HUES64 (cell line): ENCODE results near the gene TRAPPC2L.

Experiments used
- H3K27ac ChIP-seq: 2 replicates; pipeline ENCODE4 v1.7.0; 2013; ENCODE audit warnings: low read depth, low read length, inconsistent platforms
- H3K27me3 ChIP-seq: 2 replicates; pipeline ENCODE4 v1.6.1; 2013; ENCODE audit warnings: mild to moderate bottlenecking, low read length; ENCODE audit not compliant: insufficient read depth
- H3K36me3 ChIP-seq: 2 replicates; pipeline ENCODE4 v1.6.1; 2013; ENCODE audit warnings: mild to moderate bottlenecking, low read length; ENCODE audit not compliant: insufficient read depth
- H3K4me1 ChIP-seq: 2 replicates; pipeline ENCODE4 v1.6.1; 2013; ENCODE audit warnings: mild to moderate bottlenecking, low read length, moderate library complexity; ENCODE audit not compliant: insufficient read depth
- H3K4me3 ChIP-seq: 2 replicates; pipeline ENCODE4 v1.5.1; 2013; ENCODE audit warnings: mild to moderate bottlenecking, low read length, moderate library complexity
- H3K9ac ChIP-seq: 2 replicates; pipeline ENCODE4 v1.6.1; 2013; ENCODE audit warnings: mild to moderate bottlenecking, low read depth, low read length
- H3K9me3 ChIP-seq: 2 replicates; pipeline ENCODE4 v1.6.1; 2013; ENCODE audit warnings: low read depth, low read length; ENCODE audit not compliant: insufficient read depth
- WGBS: fragments of 150-250, 120-280 bp; methylation state at CpG from one replicate; pipeline ENCODE4 v1.1.7; 2013; ENCODE audit warnings: missing lambda C conversion rate; 5-methylcytosine and 5-hydroxymethylcytosine counted together

Gene TRAPPC2L

GRCh38 chr16:88854306-88855111, 2.4 kb upstream of the TRAPPC2L start:
- no peak overlapping the region for H3K27ac ChIP-seq
- WGBS = 84% methylated on average over 20 of the region's 20 CpGs

GRCh38 chr16:88855176-88855575, 1.8 kb upstream of the TRAPPC2L start:
- Histone ChIP-seq H3K27me3 (no peaks in the 10 kb centered on the region), H3K36me3 (peaks cover 21% of the 10 kb centered on the region), H3K4me1 (peaks cover 4% of the 10 kb centered on the region; the same call in 1 of the 2 replicates), H3K9ac (no peak overlapping the region), H3K9me3 (no peaks in the 10 kb centered on the region), H3K27ac (no peak overlapping the region), H3K4me3 (no peak overlapping the region)
- 94% methylated on average over 7 of the region's 8 CpGs for WGBS

More at GRCh38 chr16:88854306-88855111, 2.4 kb upstream of the TRAPPC2L start:
- Histone ChIP-seq H3K9ac (no peak overlapping the region), H3K9me3 (no peaks in the 10 kb centered on the region), H3K27me3 (no peaks in the 10 kb centered on the region), H3K36me3 (peaks cover 14% of the 10 kb centered on the region), H3K4me1 (peaks cover 4% of the 10 kb centered on the region; the same call in 1 of the 2 replicates), H3K4me3 (no peak overlapping the region)

GRCh38 chr16:88855736-88856121, 1.2 kb upstream of the TRAPPC2L start:
- no peak overlapping the region for H3K9ac ChIP-seq
- no peaks in the 10 kb centered on the region for H3K9me3 ChIP-seq
- peak overlapping the region; percentile 62 for H3K4me3 ChIP-seq
- no peak overlapping the region for H3K27ac ChIP-seq
- WGBS = 86% methylated on average over 13 of the region's 13 CpGs
- peaks cover 4% of the 10 kb centered on the region; the same call in 1 of the 2 replicates for H3K4me1 ChIP-seq
- no peaks in the 10 kb centered on the region for H3K27me3 ChIP-seq
- H3K36me3 ChIP-seq = peaks cover 23% of the 10 kb centered on the region

- Histone ChIP-seq H3K27ac (no peak overlapping the region; the same call in 1 of the 2 replicates), H3K36me3 (peaks cover 29% of the 10 kb centered on the region), H3K4me3 (peak overlapping the region; percentile 76), H3K27me3 (no peaks in the 10 kb centered on the region), H3K4me1 (peaks cover 4% of the 10 kb centered on the region; the same call in 1 of the 2 replicates), H3K9me3 (no peaks in the 10 kb centered on the region), H3K9ac (0 out of 2 replicates have a peak overlapping the region, but pooled peaks have one; percentile 39)
- WGBS = 6% methylated on average over 35 of the region's 53 CpGs
Observed at GRCh38 chr16:88856122-88856827, 652 bp upstream of the TRAPPC2L start.

- Histone ChIP-seq H3K36me3 (peaks cover 45% of the 10 kb centered on the region), H3K9me3 (no peaks in the 10 kb centered on the region), H3K9ac (peak overlapping the region; percentile 84), H3K4me1 (peaks cover 4% of the 10 kb centered on the region; the same call in 1 of the 2 replicates), H3K27me3 (no peaks in the 10 kb centered on the region), H3K27ac (no peak overlapping the region), H3K4me3 (peak overlapping the region; percentile 76)
- WGBS = 20% methylated on average over 12 of the region's 12 CpGs
Observed at GRCh38 chr16:88857728-88858339, 907 bp downstream of the TRAPPC2L start.

GRCh38 chr16:88859381-88860091, 2.6 kb downstream of the TRAPPC2L start:
- Histone ChIP-seq H3K4me3 (no peak overlapping the region), H3K4me1 (peaks cover 4% of the 10 kb centered on the region; the same call in 1 of the 2 replicates), H3K27ac (no peak overlapping the region), H3K27me3 (no peaks in the 10 kb centered on the region), H3K9me3 (no peaks in the 10 kb centered on the region), H3K36me3 (peaks cover 46% of the 10 kb centered on the region), H3K9ac (no peak overlapping the region)
- WGBS = 97% methylated on average over 20 of the region's 20 CpGs

- Histone ChIP-seq H3K9me3 (no peaks in the 10 kb centered on the region), H3K27ac (no peak overlapping the region), H3K4me1 (0 out of 2 replicates have a peak, but pooled peaks cover 4% of the 10 kb centered on the region), H3K27me3 (no peaks in the 10 kb centered on the region), H3K4me3 (no peak overlapping the region), H3K9ac (no peak overlapping the region), H3K36me3 (peaks cover 46% of the 10 kb centered on the region)
- 98% methylated on average over 19 of the region's 19 CpGs for WGBS
Observed at GRCh38 chr16:88861359-88861758, 4.4 kb downstream of the TRAPPC2L start.

- Histone ChIP-seq H3K27ac (no peak overlapping the region), H3K36me3 (peaks cover 46% of the 10 kb centered on the region), H3K9ac (no peak overlapping the region), H3K9me3 (no peaks in the 10 kb centered on the region), H3K4me3 (no peak overlapping the region), H3K4me1 (0 out of 2 replicates have a peak, but pooled peaks cover 2% of the 10 kb centered on the region), H3K27me3 (no peaks in the 10 kb centered on the region)
- WGBS = 92% methylated on average over 25 of the region's 25 CpGs
Observed at GRCh38 chr16:88862968-88863367, 6.0 kb downstream of the TRAPPC2L start.

- Histone ChIP-seq H3K27me3 (no peaks in the 10 kb centered on the region), H3K4me3 (no peak overlapping the region), H3K36me3 (peaks cover 46% of the 10 kb centered on the region), H3K27ac (no peak overlapping the region), H3K9ac (no peak overlapping the region), H3K4me1 (no peaks in the 10 kb centered on the region), H3K9me3 (no peaks in the 10 kb centered on the region)
- 91% methylated on average over 13 of the region's 13 CpGs for WGBS
Observed at GRCh38 chr16:88863426-88863825, 6.5 kb downstream of the TRAPPC2L start.

GRCh38 chr16:88864099-88864498, 7.2 kb downstream of the TRAPPC2L start:
- Histone ChIP-seq H3K4me1 (no peaks in the 10 kb centered on the region), H3K27me3 (no peaks in the 10 kb centered on the region), H3K4me3 (no peak overlapping the region), H3K27ac (no peak overlapping the region), H3K9ac (no peak overlapping the region), H3K36me3 (peaks cover 39% of the 10 kb centered on the region), H3K9me3 (no peaks in the 10 kb centered on the region)
- WGBS = 90% methylated on average over 15 of the region's 15 CpGs
